GM21737 (cell line): ENCODE results near the gene RDX.

Source experiments
- ATAC-seq: cut with Tn5 transposase; IDR thresholded peaks from one replicate; pipeline ENCODE4 v1.9.1; 2021; ENCODE audit warnings: mild to moderate bottlenecking, moderate library complexity; ENCODE audit not compliant: unreplicated experiment

RDX gene

DNA sequence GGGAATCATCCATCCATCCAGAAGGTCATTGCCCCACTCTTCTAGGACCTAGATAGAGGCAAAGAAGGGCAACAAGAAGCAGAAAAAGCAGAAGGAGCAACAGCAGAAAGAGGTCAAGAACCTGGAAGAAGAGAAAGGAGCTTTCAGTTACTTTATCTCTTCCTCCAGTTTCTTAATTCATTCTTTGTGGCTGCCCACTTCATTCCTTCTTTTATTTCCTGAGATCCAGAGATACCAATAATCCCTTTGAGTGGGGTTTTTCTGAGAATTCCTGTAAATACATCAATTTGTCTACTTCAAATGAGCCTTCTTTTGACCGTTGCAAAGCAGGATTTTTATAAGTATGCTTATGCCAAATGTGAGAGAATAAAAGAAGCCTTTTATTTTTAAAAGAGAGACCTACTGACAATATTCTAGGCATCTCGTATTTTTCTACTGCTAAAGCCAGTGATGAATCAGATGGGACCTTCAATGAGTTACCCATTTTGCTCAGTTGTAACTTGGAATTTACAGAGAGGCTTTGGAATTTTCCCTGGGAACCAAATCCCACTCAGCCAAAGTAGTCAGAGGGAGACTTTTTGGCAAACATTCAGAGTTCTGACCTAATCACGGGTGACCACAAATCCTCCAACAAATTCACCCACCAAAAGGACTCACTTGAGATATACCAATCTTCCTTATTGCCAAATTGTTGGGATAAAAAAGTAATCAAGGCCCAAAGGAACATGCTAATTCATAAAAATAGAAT, 148.3 kb downstream of the RDX start:
- no peak for ATAC-seq

DNA sequence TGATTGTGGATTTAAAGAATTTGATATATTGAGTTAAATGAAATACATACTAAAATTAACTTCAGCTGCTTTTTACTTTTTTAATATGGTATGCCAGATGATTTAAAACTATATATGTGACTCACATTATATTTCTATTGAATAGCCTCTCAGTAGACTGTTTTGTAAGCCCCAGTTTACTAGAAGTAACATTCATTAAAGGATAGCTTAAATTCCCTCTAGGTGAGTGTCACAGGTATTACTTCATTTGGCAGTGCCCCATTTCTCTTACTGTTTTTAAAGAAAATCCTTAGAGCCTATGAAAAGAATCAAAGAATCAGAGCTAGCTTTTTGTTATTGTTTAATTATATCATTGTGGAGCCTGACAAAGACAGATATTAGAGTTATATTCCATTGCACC, 154.6 kb downstream of the RDX start:
- ATAC-seq: no peak

DNA sequence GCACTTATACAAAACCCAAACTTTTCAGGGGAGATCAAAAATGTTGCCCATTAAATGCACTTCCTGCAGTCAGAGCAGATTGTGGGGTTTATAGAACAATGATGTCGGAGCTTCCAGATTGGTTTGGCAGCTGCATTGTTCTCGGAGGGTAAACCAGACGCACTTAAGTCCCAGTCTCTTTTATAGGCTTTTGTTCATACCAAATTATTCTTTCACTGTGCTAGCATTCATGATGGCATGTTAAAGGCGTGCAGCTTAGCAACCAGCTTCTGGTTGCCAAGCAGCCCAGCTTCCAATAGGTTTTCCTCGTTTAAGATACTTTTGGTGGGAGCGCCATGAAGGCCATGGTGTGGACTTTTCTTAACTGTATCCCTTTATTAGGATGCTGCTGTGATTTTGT, 162.3 kb downstream of the RDX start:
- no peak for ATAC-seq

DNA sequence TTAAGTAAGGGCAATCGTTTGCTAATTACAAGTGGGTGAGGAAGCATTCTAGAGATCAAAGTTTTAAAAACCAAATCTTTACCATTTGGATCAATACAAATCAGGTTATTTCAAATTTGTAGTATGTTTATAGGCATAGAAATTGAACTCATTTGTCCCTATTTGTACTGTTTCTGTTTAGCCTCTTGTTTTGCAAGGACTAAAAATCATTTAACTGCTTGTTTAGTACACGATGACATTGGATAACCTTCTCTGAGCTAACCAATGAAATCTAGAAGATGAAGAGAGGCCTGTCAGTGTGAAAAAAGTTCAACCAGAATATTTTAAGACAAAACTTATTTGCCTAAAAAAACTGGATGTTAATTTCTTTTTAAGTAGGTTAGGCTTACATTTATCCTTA, 163.3 kb downstream of the RDX start:
- no peak for ATAC-seq

DNA sequence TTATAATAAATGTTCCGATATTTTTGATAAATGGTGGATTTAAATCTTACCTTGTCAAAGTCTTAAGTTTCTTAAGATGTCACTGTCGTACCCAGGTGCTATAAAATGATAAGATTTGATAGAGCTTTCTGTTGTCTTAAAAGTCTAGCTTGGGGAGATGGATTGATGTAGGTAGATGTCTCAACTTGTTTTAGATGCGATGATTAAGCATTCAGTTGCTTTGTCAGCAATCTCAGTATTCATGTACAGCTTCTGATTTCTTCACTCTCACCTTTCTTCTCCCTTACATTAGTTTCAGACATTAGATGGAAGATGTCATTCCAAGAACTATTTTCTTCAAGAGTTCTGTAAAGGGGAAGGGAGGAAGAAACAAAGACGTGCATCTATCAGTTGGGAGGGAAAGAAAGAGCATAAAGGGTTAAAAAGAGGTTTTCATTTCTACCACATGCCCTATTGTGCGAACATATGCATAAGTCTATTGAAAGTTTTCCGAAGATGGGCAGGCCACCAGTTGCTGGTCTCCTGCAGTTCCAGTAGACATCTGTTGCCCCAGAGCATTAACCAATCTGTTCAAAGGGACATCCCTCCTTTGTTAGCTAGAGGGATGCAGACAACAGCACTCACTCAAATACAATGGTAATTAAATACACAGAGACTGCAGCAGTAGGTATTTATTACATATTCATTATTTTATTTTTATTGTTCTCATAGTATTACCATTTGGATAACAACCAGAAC, 164.9 kb downstream of the RDX start:
- ATAC-seq: no peak

DNA sequence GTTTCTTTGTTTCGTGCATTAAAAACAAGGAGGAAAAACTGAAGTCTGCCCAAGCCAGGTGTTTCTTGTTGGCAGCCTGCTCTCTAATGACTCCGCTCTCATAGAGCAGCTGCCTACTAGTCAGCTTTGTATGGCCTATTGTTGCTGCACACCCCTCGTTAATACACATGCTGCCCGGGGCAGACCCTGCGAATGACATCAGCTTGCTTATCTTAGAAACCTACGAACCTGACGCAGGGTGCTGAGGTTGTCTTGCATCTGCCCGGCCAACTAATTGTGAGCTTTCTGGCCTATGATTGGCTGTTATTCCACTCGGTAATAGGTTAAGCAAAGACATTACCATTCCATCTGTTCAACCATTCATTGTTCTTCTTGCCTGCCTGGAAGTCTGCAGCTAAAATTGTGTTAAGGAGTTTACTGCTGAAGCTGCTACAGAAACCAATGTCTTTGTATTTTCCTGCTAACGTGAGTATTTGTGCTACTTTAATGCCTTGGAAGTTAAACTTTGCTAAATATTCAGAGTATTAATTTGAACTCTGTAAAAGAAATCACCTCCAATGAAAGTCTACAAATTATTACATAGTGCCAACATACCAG, 165.7 kb downstream of the RDX start:
- ATAC-seq: no peak

DNA sequence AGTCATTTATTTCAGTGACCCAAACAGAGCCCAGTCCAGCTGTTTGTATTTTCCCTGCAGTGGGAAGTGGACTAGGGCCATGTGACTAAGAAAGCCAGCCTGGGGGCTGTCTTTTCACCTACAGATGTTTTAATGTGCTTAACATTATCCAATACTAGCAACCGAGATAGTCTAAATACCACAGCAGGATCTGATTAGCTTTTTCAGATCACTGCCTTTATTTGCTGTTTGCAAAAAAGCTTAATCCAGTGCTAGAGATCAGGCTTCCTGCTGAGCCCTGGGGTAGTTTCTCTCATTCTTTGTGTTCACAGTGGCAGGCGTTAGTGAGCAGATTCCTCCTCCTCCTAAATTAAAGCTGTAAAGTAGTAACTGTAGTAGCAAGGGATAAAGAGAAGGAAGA, 168.3 kb downstream of the RDX start:
- no peak for ATAC-seq

DNA sequence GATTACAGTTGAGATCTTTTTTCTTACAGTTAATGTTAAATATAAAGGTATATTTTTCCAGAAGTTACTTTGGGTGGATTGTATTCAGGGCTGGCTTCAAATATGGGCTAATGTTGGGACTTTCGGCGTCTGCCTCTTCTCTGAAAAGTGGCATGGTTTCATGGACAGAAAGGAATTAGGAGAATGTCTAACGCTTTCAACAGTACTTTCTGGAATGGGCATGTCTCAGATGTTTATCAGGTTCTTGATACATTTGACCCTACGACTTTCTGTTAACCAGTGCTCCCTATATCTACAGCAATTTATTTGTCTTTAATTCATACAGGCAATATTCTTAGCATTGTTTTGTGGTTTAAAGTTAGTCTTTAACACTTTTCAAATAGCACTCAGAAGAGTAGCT, 169.5 kb downstream of the RDX start:
- no peak for ATAC-seq

DNA sequence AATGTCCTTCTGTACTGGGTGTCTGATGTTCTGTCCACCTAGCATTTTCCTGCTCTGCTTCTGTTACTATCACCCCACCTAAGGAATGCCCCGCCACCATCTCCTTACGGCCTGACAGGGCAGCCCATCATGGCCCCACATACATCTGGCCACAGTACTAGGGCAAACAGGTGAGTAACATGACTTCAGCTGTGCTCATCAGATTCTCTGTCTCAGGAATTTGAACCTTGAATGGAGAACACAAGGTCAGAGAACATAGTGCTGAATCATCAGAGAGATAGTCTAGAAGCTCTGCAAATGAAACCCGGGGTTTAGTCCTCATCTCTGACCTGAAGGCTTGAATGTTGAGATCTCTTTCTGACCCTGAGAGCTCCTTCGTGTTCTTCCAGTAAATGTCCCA, 170.8 kb downstream of the RDX start:
- ATAC-seq: no peak
